Endothelial cell of umbilical vein (primary cell): Measurements from ENCODE around the gene SPON2. TPM values are rescaled to one million over a fixed set of nuclear protein-coding genes. Genes with fewer than 3 reads are reported as not detected.

ENCODE experiments used
- BruUV-seq: library from RNA; stranded (reverse); fragments of 400-500 nt; replicated peaks from 2 replicates; lab custom pipeline; 2021; lab: Mats Ljungman, UMichigan
- CTCF ChIA-PET: fragments of 300-600, 350-600 bp; sonication (Branson Sonifier 250); formaldehyde crosslinking; loops from one replicate; lab custom pipeline; 2021; ENCODE audit warnings: antibody characterized with exemption, inconsistent platforms; lab: Charles Lee
- POLR2A ChIA-PET: fragments of 300-600, 350-600 bp; sonication (Branson Sonifier 250); formaldehyde crosslinking; loops from one replicate; lab custom pipeline; 2021; ENCODE audit warnings: antibody characterized with exemption, inconsistent platforms; lab: Charles Lee
- DNase-seq: peaks from one replicate; pipeline ENCODE4 v3.0.0-alpha.2; 2011; ENCODE audit warnings: low read depth, low spot score
- FAIRE-seq: peaks from 2 replicates; lab custom pipeline; 2011; peaks lifted over from hg19 to GRCh38; lab: Jason Lieb, UNC
- H2AFZ ChIP-seq: 2 replicates; pipeline ENCODE4 v1.6.0; 2012; ENCODE audit warnings: low read depth, low read length, control low read depth, inconsistent platforms
- H3K27ac ChIP-seq: 2 replicates; pipeline ENCODE4 v1.5.1; 2011; ENCODE audit warnings: low read depth, mild to moderate bottlenecking, control low read depth, low read length, moderate library complexity; ENCODE audit not compliant: insufficient read depth
- H3K27me3 ChIP-seq, 2 experiments: 2 replicates each; pipeline versions ENCODE4 v1.6.0 to v1.6.1; 2011; ENCODE audit warnings: low read length in 2 of 2, mixed read lengths in 1 of 2; ENCODE audit not compliant: control insufficient read depth in 2 of 2, insufficient read depth in 2 of 2
- H3K36me3 ChIP-seq, 2 experiments: 2 replicates in 1 of 2; 3 replicates in 1 of 2; pipeline ENCODE4 v1.5.1; 2011; ENCODE audit warnings: low read length in 2 of 2, mild to moderate bottlenecking in 1 of 2, moderate library complexity in 1 of 2; ENCODE audit not compliant: control insufficient read depth in 2 of 2, insufficient read depth in 2 of 2; ENCODE audit errors: extremely low read depth in 1 of 2
- H3K4me1 ChIP-seq: 3 replicates; pipeline ENCODE4 v1.5.1; 2011; ENCODE audit warnings: mild to moderate bottlenecking, low read length; ENCODE audit not compliant: control insufficient read depth, insufficient read depth; ENCODE audit errors: extremely low read depth
- H3K4me2 ChIP-seq: 2 replicates; pipeline ENCODE4 v1.6.1; 2011; ENCODE audit warnings: low read length, control low read depth, mixed read lengths; ENCODE audit not compliant: insufficient read depth
- H3K4me3 ChIP-seq, 3 experiments: fragments of 200-600 bp in 1 of 3; sonication (generic), shearing (Covaris generic) in 1 of 3; replicated peaks in 1 of 3; 2 replicates each; pipeline ENCODE4 v1.5.1; 2011 to 2016; ENCODE audit warnings: control low read depth in 3 of 3, low read length in 3 of 3, mild to moderate bottlenecking in 2 of 3, inconsistent platforms in 1 of 3, low read depth in 1 of 3, moderate library complexity in 1 of 3; ENCODE audit not compliant: insufficient read depth in 1 of 3
- H3K79me2 ChIP-seq: 2 replicates; pipeline ENCODE4 v1.6.0; 2012; ENCODE audit warnings: low read length, inconsistent platforms; ENCODE audit not compliant: control insufficient read depth, insufficient read depth
- H3K9ac ChIP-seq: replicated peaks from 2 replicates; pipeline ENCODE3; 2011; ENCODE audit warnings: low read length, control low read depth; ENCODE audit not compliant: insufficient read depth; ENCODE audit errors: extremely low read depth
- H3K9me1 ChIP-seq: replicated peaks from 3 replicates; pipeline ENCODE4 v1.6.0; 2011; ENCODE audit warnings: mild to moderate bottlenecking, low read length; ENCODE audit not compliant: control insufficient read depth, insufficient read depth; ENCODE audit errors: extremely low read depth
- H3K9me3 ChIP-seq: replicated peaks from 2 replicates; pipeline ENCODE4 v1.5.1; 2012; ENCODE audit warnings: low read length, inconsistent platforms; ENCODE audit not compliant: control insufficient read depth, insufficient read depth
- H4K20me1 ChIP-seq: replicated peaks from 2 replicates; pipeline ENCODE3; 2011; ENCODE audit warnings: mild to moderate bottlenecking, low read length; ENCODE audit not compliant: control insufficient read depth, insufficient read depth; ENCODE audit errors: extremely low read depth
- EZH2 ChIP-seq: IDR thresholded peaks from 2 replicates; pipeline ENCODE4 v1.6.1; 2012; ENCODE audit warnings: borderline replicate concordance, low read depth, mild to moderate bottlenecking, moderate library complexity, low read length, inconsistent platforms; ENCODE audit not compliant: severe bottlenecking
- FOS ChIP-seq: IDR thresholded peaks from 2 replicates; pipeline ENCODE4 v1.6.1; 2011; ENCODE audit warnings: mild to moderate bottlenecking, low read length, moderate library complexity, borderline replicate concordance; ENCODE audit not compliant: insufficient read depth
- GATA2 ChIP-seq: IDR thresholded peaks from 2 replicates; pipeline ENCODE4 v1.7.0; 2011; ENCODE audit warnings: low read depth, mild to moderate bottlenecking, moderate library complexity, mixed read lengths, low read length; ENCODE audit not compliant: insufficient read length, insufficient read depth
- JUN ChIP-seq: IDR thresholded peaks from 2 replicates; pipeline ENCODE4 v1.6.1; 2011; ENCODE audit warnings: borderline replicate concordance, low read depth; ENCODE audit not compliant: insufficient read length, insufficient read depth
- MYC ChIP-seq: IDR thresholded peaks from one replicate; pipeline ENCODE4 v1.6.1; 2011; ENCODE audit warnings: mild to moderate bottlenecking, low read depth, low read length
- POLR2A ChIP-seq: IDR thresholded peaks from 2 replicates; pipeline ENCODE4 v1.6.1; 2012; ENCODE audit warnings: low read depth, mild to moderate bottlenecking, control low read depth, low read length
- POLR2AphosphoS5 ChIP-seq: IDR thresholded peaks from 2 replicates; pipeline ENCODE4 v1.6.1; 2012; ENCODE audit warnings: low read depth, mild to moderate bottlenecking, control low read depth, low read length, moderate library complexity; ENCODE audit not compliant: insufficient read depth
- dilution Hi-C: fragments of 300-500 bp; cut with MboI; formaldehyde crosslinking; loops from one replicate; pipeline ENCODE4 v1.15.0; 2019; ENCODE audit warnings: low sequenced_read_pairs; ENCODE audit not compliant: extremely low pct_ligation_motif_present
- intact Hi-C: fragments of 100-400 bp; cut with micrococcal nuclease; formaldehyde crosslinking; loops from one replicate; pipeline ENCODE4 v1.10.0; 2022
- polyA plus RNA-seq, 4 experiments: library from polyadenylated mRNA; depleted of rRNA in 3 of 4; stranded (reverse) in 3 of 4; unstranded in 1 of 4; fragments of >200 nt; gene quantifications; 2 replicates each; pipeline versions ENCODE4 v1.2.1 to v1.2.3, GENCODE V29; 2011 to 2012; ENCODE audit warnings: missing spikeins in 1 of 4
- total RNA-seq: library from RNA; stranded (reverse); gene quantifications from 2 replicates; pipeline ENCODE4 v1.2.3, GENCODE V29; 2021
- TF ChIP-seq, protein P1 (sequence below), 2 donors: IDR thresholded peaks; 1 replicate in 1 of 2; 2 replicates in 1 of 2; pipeline ENCODE4 v1.5.1; 2011; ENCODE audit warnings: low read length in 2 of 2, mild to moderate bottlenecking in 2 of 2, moderate library complexity in 2 of 2, control low read depth in 1 of 2, inconsistent platforms in 1 of 2, low read depth in 1 of 2; ENCODE audit not compliant: insufficient read depth in 1 of 2; ENCODE audit errors: extremely low read depth in 1 of 2
- TF ChIP-seq, protein P2 (sequence below): IDR thresholded peaks from 2 replicates; pipeline ENCODE4 v1.6.1; 2011; ENCODE audit not compliant: insufficient read depth, insufficient read length

The SPON2 gene
- total and polyA plus RNA-seq, 2 donors (not counting 3 experiments of a cell fraction or from before 2014, with no cell fraction given) = 0.04 TPM; not detected in 1

DNA sequence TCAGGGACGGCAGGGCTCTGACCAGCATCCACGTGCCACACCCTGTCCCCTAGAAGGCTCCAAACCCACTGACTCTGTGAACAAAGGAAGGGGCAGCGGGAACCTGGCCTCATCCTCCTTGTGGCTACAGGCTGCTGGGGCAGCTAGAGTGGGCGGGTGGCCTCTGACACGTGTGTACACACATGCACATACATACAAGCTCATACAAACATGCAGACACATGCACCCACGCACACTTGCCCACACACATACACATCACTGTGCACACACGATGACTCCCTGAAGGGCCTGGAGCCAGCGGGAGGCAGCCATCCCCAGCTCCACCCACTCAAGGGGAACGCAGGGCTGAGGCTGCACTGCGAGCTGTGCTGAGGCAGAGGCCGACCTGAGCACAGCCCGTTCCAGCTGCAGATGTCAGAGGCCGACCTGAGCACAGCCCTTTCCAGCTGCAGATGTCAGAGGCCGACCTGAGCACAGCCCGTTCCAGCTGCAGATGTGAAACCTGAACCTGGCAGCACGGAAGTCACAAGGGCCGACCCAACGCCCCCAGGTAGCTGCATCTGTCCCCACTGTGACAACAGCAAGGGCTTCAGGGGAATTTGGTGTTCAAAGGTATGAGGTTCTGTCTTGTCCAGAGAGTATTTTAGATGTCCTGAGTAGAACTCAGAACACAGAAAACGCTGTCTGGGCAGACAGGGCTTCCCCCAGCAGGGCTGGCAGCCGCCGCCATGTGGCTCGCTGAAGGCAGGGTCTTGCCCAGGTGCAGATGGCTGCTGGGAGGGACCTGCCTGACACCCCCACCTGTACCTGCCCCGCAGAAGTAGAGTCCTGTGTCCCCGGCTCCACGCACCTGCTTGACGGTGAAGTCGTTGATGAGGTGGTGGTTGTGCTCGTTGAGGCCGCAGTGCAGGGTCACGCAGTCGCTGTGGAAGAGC is 43.0 kb upstream of the SPON2 start:
- no peak for DNase-seq
- Histone ChIP-seq H3K9ac (no peak overlapping the region), H3K9me3 (no peaks in the 10 kb centered on the region), H3K4me2 (no peak overlapping the region), H3K36me3 (peaks cover 8 to 39% of the 10 kb centered on the region in 2 experiments), H3K79me2 (no peaks in the 10 kb centered on the region), H3K4me1 (no peaks in the 10 kb centered on the region), H3K9me1 (no peaks in the 10 kb centered on the region), H3K4me3 (no peak overlapping the region), H3K27ac (no peak overlapping the region), H2AFZ (no peak overlapping the region), H3K27me3 (no peaks in the 10 kb centered on the region), H4K20me1 (no peaks in the 10 kb centered on the region)
- BruUV-seq = no TSS peak
- dilution Hi-C loops = no loop called here
- ChIA-PET POLR2A (no interaction called here), CTCF (interaction anchor here (1.1 kb wide), 1 partner anchor 48 kb away, joined by 3 read pairs; no protein-coding TSS in a partner anchor)
- intact Hi-C loops = no loop called here
- TF ChIP-seq POLR2AphosphoS5 = no peak
- TF ChIP-seq, protein P1, sequence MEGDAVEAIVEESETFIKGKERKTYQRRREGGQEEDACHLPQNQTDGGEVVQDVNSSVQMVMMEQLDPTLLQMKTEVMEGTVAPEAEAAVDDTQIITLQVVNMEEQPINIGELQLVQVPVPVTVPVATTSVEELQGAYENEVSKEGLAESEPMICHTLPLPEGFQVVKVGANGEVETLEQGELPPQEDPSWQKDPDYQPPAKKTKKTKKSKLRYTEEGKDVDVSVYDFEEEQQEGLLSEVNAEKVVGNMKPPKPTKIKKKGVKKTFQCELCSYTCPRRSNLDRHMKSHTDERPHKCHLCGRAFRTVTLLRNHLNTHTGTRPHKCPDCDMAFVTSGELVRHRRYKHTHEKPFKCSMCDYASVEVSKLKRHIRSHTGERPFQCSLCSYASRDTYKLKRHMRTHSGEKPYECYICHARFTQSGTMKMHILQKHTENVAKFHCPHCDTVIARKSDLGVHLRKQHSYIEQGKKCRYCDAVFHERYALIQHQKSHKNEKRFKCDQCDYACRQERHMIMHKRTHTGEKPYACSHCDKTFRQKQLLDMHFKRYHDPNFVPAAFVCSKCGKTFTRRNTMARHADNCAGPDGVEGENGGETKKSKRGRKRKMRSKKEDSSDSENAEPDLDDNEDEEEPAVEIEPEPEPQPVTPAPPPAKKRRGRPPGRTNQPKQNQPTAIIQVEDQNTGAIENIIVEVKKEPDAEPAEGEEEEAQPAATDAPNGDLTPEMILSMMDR (IDR thresholded peaks at IDR 0.05; ENCODE audit: extremely low read depth in 1 of 2, insufficient read depth in 1 of 2, low read depth in 1 of 2, low read length in 2 of 2) = no peak
- no peak for TF ChIP-seq GATA2
- TF ChIP-seq MYC = no peak
- TF ChIP-seq FOS = no peak
- TF ChIP-seq, protein P2, sequence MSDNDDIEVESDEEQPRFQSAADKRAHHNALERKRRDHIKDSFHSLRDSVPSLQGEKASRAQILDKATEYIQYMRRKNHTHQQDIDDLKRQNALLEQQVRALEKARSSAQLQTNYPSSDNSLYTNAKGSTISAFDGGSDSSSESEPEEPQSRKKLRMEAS = no peak
- no peak for TF ChIP-seq EZH2
- TF ChIP-seq POLR2A = no peak
- TF ChIP-seq JUN = no peak
- no peak for FAIRE-seq
